Measurements from ENCODE around the gene EFCAB13.
"Not testable (repeated sequence)": the region's sequence is repeated elsewhere in the genome, so short reads cannot be mapped to it uniquely, and the experiment has no call there.

EFCAB13 gene

DNA sequence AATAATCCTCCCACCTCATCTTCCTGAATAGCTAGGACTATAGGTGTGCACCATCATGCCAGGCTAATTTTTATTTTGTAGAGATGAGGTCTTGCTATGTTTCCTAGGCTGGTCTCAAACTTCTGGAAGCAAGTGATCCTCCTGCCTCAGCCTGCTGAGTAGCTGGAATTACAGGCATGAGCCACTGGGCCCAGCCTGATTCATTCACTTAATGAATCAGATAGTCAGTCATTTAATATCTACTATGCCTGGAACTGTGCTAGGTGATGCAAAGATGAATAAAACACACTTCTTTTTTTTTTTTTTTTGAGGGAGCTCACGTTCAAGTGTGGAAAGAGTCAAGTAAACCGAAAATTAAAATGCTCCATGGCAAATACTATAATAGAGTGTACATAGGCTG, 39.4 kb downstream of the EFCAB13 start:
- TF ChIP-seq, protein P1, sequence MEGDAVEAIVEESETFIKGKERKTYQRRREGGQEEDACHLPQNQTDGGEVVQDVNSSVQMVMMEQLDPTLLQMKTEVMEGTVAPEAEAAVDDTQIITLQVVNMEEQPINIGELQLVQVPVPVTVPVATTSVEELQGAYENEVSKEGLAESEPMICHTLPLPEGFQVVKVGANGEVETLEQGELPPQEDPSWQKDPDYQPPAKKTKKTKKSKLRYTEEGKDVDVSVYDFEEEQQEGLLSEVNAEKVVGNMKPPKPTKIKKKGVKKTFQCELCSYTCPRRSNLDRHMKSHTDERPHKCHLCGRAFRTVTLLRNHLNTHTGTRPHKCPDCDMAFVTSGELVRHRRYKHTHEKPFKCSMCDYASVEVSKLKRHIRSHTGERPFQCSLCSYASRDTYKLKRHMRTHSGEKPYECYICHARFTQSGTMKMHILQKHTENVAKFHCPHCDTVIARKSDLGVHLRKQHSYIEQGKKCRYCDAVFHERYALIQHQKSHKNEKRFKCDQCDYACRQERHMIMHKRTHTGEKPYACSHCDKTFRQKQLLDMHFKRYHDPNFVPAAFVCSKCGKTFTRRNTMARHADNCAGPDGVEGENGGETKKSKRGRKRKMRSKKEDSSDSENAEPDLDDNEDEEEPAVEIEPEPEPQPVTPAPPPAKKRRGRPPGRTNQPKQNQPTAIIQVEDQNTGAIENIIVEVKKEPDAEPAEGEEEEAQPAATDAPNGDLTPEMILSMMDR (IDR thresholded peaks at IDR 0.05; ENCODE audit: borderline replicate concordance, insufficient read depth, low read depth, low read length), result no peak
- H3K4me3 ChIP-seq (ENCODE audit: low read depth, low read length), result no peak overlapping the region

DNA sequence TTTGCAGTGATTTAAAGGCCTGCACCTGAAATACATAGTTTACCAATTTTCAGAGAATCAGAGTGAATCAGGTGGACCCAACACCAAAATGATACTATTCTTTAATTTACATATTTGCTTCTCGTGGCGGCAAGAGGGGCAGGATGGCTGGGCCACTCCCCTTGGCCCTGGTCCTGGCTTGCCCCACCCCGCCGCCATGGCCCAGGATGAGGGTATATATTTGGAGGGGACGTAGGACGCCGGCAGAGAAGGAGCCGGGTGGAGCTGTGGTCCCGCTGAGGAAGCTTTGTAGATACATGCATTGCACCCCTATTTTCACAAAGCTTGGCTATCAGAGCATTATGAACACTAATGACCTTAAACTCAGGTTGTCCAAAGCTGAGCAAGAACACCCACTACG, 43.5 kb downstream of the EFCAB13 start:
- TF ChIP-seq, protein P1 (IDR thresholded peaks at IDR 0.05; ENCODE audit: borderline replicate concordance, insufficient read depth, low read depth, low read length), result no peak
- no peak overlapping the region for H3K4me3 ChIP-seq (ENCODE audit: low read depth, low read length)

DNA sequence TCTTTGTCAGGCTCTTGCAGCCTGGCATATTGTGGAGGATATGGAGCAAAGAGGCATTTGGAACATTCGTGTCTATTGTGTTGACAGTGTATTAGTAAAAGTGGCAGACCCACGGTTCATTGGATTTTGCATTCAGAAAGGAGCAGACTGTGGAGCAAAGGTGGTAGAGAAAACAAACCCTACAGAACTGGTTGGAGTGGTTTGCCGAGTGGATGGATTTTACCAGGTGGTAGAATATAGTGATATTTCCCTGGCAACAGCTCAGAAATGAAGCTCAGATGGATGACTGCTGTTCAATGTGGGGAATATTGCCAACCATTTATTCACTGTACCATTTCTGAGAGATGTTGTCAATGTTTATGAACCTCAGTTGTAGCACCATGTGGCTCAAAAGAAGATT, 44.5 kb downstream of the EFCAB13 start:
- no peak overlapping the region for H3K4me3 ChIP-seq (ENCODE audit: low read depth, low read length)
- TF ChIP-seq, protein P1 (IDR thresholded peaks at IDR 0.05; ENCODE audit: borderline replicate concordance, insufficient read depth, low read depth, low read length), result no peak

DNA sequence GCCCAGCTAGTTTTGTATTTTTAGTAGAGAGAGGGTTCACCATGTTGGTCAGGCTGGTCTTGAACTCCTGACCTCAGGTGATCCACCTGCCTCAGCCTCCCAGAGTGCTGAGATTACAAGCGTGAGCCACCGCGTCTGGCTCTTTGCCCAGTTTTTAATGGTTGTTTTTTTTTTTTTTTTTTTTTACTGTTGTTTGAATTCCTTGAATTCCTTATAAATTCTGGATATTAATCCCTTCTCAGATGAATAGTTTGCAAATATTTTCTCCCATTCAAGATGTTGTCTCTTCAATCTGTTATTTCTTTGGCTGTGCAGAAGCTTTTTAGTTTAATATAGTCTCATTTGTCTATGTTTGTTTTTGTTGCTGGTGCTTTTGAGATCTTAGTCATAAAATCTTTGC, 47.1 kb downstream of the EFCAB13 start:
- H3K4me3 ChIP-seq (ENCODE audit: low read depth, low read length), result not testable (repeated sequence)

DNA sequence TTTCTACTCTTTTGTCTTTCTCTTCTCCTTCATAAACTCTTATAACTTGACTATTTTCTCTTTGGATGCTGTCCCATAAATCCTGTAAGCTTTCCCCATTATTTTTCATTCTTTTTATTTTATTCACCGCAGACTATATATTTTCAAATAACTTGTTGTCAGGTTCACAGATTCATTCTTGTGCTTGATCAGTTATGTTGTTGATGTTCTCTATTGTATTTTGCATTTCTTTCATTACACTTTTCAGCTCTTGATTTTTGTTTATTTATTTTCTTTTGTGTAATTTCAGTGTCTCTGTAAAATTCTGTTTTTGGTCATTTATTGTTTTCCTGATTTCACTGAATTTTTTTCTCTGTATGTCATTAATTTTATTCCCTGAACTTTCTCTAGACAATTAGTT, 49.2 kb downstream of the EFCAB13 start:
- H3K4me3 ChIP-seq (ENCODE audit: low read depth, low read length), result no peak overlapping the region
- TF ChIP-seq, protein P1 (IDR thresholded peaks at IDR 0.05; ENCODE audit: borderline replicate concordance, insufficient read depth, low read depth, low read length), result no peak

DNA sequence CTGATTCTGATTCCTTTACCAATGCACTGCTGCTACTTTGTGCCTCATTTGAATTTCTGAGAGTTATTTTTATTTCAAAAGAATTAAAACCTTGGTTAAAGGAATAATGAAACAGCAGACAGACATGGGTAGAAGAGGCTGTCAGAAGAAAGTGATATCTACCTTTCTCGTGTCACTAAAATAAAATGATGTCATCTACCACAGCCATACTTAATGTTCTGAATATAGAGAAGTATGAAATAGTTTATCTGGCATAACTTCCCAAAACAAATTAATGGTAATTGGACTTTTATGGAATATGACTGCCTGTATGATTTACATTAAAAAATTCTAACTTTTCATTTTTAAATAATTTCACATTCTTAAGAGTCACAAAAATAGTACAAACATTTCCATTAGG, 52.5 kb downstream of the EFCAB13 start:
- no peak overlapping the region for H3K4me3 ChIP-seq (ENCODE audit: low read depth, low read length)
- TF ChIP-seq, protein P1 (IDR thresholded peaks at IDR 0.05; ENCODE audit: borderline replicate concordance, insufficient read depth, low read depth, low read length), result no peak

DNA sequence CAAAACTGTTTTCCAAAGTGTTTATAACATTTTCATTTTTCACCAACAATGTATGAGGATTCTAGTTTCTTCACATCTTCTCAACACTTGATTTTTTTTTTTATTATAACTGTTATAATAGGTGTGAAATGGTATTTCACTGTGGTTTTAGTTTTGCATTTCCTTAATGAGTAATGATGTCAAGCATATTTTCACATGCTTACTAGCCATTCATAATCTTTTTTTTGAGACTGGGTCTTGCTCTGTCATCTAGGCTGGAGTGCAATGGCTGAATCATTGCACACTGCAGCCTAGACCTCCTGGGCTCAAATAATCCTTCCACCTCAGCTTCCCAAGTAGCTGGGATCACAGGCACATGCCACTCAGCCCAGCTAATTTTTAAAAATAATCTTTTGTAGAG, 65.1 kb downstream of the EFCAB13 start:
- H3K4me3 ChIP-seq (ENCODE audit: low read depth, low read length), result no peak overlapping the region
- TF ChIP-seq, protein P1 (IDR thresholded peaks at IDR 0.05; ENCODE audit: borderline replicate concordance, insufficient read depth, low read depth, low read length), result no peak

DNA sequence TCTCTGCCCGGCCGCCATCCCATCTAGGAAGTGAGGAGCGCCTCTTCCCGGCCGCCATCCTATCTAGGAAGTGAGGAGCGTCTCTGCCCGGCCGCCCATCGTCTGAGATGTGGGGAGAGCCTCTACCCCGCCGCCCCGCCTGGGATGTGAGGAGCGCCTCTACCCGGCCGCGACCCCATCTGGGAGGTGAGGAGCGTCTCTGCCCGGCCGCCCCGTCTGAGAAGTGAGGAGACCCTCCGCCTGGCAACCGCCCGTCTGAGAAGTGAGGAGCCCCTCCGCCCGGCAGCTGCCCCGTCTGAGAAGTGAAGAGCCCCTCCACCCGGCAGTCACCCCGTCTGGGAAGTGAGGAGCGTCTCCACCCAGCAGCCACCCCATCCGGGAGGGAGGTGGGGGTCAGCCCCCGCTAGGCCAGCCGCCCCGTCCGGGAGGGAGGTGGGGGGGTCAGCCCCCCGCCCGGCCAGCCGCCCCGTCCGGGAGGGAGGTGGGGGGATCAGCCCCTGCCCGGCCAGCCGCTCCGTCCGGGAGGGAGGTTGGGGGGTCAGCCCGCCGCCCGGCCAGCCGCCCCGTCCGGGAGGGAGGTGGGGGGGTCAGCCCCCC, 73.9 kb downstream of the EFCAB13 start:
- not testable (repeated sequence) for H3K4me3 ChIP-seq (ENCODE audit: low read depth, low read length)
